ENCODE results near the gene CCL16.

DNA sequence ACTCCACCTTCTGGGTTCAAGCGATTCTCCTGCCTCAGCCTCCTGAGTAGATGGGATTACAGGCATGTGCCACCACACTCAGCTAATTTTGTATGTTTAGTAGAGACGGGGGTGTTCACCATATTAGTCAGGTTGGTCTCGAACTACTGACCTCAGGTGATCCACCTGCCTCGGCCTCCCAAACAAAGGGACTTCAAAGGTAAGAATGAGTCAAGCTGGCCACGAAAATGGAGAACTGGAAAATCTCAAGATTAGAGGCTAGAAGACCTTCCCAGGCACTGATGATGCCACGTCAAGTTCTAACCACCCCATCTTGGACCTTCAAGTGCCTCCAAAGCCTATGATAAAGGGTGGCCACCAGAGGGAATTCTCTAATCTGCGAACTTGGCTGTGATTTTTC is 21.3 kb upstream of the CCL16 start:
- TF ChIP-seq, protein P1, sequence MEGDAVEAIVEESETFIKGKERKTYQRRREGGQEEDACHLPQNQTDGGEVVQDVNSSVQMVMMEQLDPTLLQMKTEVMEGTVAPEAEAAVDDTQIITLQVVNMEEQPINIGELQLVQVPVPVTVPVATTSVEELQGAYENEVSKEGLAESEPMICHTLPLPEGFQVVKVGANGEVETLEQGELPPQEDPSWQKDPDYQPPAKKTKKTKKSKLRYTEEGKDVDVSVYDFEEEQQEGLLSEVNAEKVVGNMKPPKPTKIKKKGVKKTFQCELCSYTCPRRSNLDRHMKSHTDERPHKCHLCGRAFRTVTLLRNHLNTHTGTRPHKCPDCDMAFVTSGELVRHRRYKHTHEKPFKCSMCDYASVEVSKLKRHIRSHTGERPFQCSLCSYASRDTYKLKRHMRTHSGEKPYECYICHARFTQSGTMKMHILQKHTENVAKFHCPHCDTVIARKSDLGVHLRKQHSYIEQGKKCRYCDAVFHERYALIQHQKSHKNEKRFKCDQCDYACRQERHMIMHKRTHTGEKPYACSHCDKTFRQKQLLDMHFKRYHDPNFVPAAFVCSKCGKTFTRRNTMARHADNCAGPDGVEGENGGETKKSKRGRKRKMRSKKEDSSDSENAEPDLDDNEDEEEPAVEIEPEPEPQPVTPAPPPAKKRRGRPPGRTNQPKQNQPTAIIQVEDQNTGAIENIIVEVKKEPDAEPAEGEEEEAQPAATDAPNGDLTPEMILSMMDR (IDR thresholded peaks at IDR 0.05): no peak
- no peak for TF ChIP-seq POLR2A (IDR thresholded peaks at IDR 0.05)
